Fibroblast of lung (primary cell): ENCODE data around the gene GOLGA5. TPM values are rescaled to one million over a fixed set of nuclear protein-coding genes. Genes with fewer than 3 reads are reported as not detected.

Experiments
- DNase-seq, 2 donors: peaks; one replicate each; pipeline versions ENCODE4 v3.0.0 to v3.0.0-alpha.2; 2010; ENCODE audit warnings: low read depth in 2 of 2
- H2AFZ ChIP-seq: 2 replicates; pipeline ENCODE4 v1.5.1; 2012; ENCODE audit warnings: low read length, control low read depth, inconsistent platforms
- H3K27ac ChIP-seq: 2 replicates; pipeline ENCODE4 v1.5.1; 2011; ENCODE audit warnings: low read length, control low read depth; ENCODE audit not compliant: insufficient read depth
- H3K27me3 ChIP-seq: 2 replicates; pipeline ENCODE4 v1.5.1; 2011; ENCODE audit warnings: mild to moderate bottlenecking, low read length; ENCODE audit not compliant: control insufficient read depth, insufficient read depth
- H3K36me3 ChIP-seq: 2 replicates; pipeline ENCODE4 v1.5.1; 2011; ENCODE audit warnings: low read length; ENCODE audit not compliant: control insufficient read depth, insufficient read depth
- H3K4me1 ChIP-seq: 2 replicates; pipeline ENCODE4 v1.5.1; 2011; ENCODE audit warnings: low read length; ENCODE audit not compliant: control insufficient read depth, insufficient read depth; ENCODE audit errors: extremely low read depth
- H3K4me2 ChIP-seq: 2 replicates; pipeline ENCODE4 v1.5.1; 2011; ENCODE audit warnings: low read length, control low read depth; ENCODE audit not compliant: insufficient read depth; ENCODE audit errors: extremely low read depth
- H3K4me3 ChIP-seq, 4 experiments: fragments of 200-600 bp in 1 of 4; sonication (generic) in 1 of 4; replicated peaks in 1 of 4; 2 replicates each; pipeline ENCODE4 v1.5.1; 2011 to 2016; ENCODE audit warnings: low read length in 4 of 4, low read depth in 3 of 4, mild to moderate bottlenecking in 3 of 4, control low read depth in 2 of 4, inconsistent platforms in 1 of 4, mixed read lengths in 1 of 4; ENCODE audit not compliant: insufficient read depth in 1 of 4; ENCODE audit errors: control extremely low read depth in 1 of 4
- H3K79me2 ChIP-seq: 2 replicates; pipeline ENCODE4 v1.5.1; 2012; ENCODE audit warnings: mild to moderate bottlenecking, low read length, inconsistent platforms; ENCODE audit not compliant: control insufficient read depth, insufficient read depth
- H3K9ac ChIP-seq: 2 replicates; pipeline ENCODE4 v1.5.1; 2011; ENCODE audit warnings: mild to moderate bottlenecking, low read length, control low read depth; ENCODE audit not compliant: insufficient read depth
- H3K9me3 ChIP-seq: 2 replicates; pipeline ENCODE4 v1.5.1; 2012; ENCODE audit warnings: low read depth, low read length; ENCODE audit not compliant: control insufficient read depth, insufficient read depth
- H4K20me1 ChIP-seq: 2 replicates; pipeline ENCODE4 v1.5.1; 2011; ENCODE audit warnings: low read length; ENCODE audit not compliant: control insufficient read depth, insufficient read depth; ENCODE audit errors: extremely low read depth
- EZH2 ChIP-seq: IDR thresholded peaks from 2 replicates; pipeline ENCODE4 v1.5.1; 2012; ENCODE audit warnings: low read length, control low read depth, mild to moderate bottlenecking; ENCODE audit errors: missing control alignments
- polyA plus RNA-seq, 2 donors: library from polyadenylated mRNA; depleted of rRNA in 1 of 2; stranded (reverse) in 1 of 2; unstranded in 1 of 2; fragments of >200 nt; gene quantifications; 2 replicates each; pipeline ENCODE4 v1.2.1, GENCODE V29; 2011 to 2012; ENCODE audit warnings: missing spikeins in 1 of 2
- total RNA-seq: library from RNA; depleted of rRNA; stranded (reverse); fragments of >200 nt; gene quantifications from 2 replicates; pipeline ENCODE4 v1.2.1, GENCODE V29; 2014
- TF ChIP-seq, protein P1 (sequence below), 2 donors: IDR thresholded peaks in 1 of 2; conservative IDR thresholded peaks in 1 of 2; 1 replicate in 1 of 2; 2 replicates in 1 of 2; pipeline ENCODE4 v1.5.1; 2011 to 2012; ENCODE audit warnings: low read length in 2 of 2, control low read depth in 1 of 2, inconsistent platforms in 1 of 2, low read depth in 1 of 2, mild to moderate bottlenecking in 1 of 2

The GOLGA5 gene
- total and polyA plus RNA-seq, 2 donors (not counting 1 experiment from before 2014, with no cell fraction given), result 46.9 to 71.1 TPM

- no peak for DNase-seq
- no peaks in the 10 kb centered on the region for H3K79me2 ChIP-seq
- no peaks in the 10 kb centered on the region for H3K27me3 ChIP-seq
These were observed 47.8 kb downstream of the GOLGA5 start for GRCh38 chr14:92841930-92842329.

DNA sequence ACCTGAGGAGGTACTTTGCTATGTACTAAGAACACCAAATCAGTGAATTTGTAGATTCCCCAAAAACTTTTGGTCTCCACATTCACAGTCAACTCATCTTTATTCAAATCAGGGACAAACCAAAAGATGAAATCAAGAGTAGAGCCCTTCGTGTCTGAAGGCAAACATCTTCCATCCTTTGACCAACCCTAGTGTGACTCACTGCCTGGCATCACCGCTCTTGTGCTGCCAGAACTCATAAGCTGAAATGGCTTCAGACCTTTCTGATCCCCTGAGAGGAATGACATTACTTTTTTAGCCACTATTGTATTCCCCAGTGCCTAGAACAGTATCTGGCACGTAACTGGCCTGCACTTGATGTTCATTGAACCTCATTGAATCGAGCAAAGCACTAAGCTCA is 50.1 kb downstream of the GOLGA5 start:
- Histone ChIP-seq H3K27me3 (no peaks in the 10 kb centered on the region), H3K79me2 (no peaks in the 10 kb centered on the region), H3K4me2 (no peak overlapping the region), H2AFZ (no peak overlapping the region), H3K9me3 (no peaks in the 10 kb centered on the region), H3K27ac (no peak overlapping the region), H3K4me1 (no peaks in the 10 kb centered on the region), H4K20me1 (no peaks in the 10 kb centered on the region), H3K36me3 (peaks cover 3% of the 10 kb centered on the region), H3K9ac (no peak overlapping the region), H3K4me3 (no peak overlapping the region)
- TF ChIP-seq EZH2, result no peak
- TF ChIP-seq, protein P1, sequence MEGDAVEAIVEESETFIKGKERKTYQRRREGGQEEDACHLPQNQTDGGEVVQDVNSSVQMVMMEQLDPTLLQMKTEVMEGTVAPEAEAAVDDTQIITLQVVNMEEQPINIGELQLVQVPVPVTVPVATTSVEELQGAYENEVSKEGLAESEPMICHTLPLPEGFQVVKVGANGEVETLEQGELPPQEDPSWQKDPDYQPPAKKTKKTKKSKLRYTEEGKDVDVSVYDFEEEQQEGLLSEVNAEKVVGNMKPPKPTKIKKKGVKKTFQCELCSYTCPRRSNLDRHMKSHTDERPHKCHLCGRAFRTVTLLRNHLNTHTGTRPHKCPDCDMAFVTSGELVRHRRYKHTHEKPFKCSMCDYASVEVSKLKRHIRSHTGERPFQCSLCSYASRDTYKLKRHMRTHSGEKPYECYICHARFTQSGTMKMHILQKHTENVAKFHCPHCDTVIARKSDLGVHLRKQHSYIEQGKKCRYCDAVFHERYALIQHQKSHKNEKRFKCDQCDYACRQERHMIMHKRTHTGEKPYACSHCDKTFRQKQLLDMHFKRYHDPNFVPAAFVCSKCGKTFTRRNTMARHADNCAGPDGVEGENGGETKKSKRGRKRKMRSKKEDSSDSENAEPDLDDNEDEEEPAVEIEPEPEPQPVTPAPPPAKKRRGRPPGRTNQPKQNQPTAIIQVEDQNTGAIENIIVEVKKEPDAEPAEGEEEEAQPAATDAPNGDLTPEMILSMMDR (conservative IDR thresholded peaks at IDR 0.05 in 1 of 2, IDR thresholded peaks at IDR 0.05 in 1 of 2; ENCODE audit: low read depth in 1 of 2, low read length in 2 of 2), result no peak
- peak in 1 of 2 donors; percentile 6 for DNase-seq

More at GRCh38 chr14:92841930-92842329, 47.8 kb downstream of the GOLGA5 start:
- Histone ChIP-seq H3K9ac (no peak overlapping the region), H2AFZ (no peak overlapping the region), H3K4me2 (no peak overlapping the region), H4K20me1 (peaks cover 2% of the 10 kb centered on the region), H3K4me1 (no peaks in the 10 kb centered on the region), H3K4me3 (no peak overlapping the region), H3K36me3 (peaks cover 3% of the 10 kb centered on the region), H3K27ac (no peak overlapping the region), H3K9me3 (no peaks in the 10 kb centered on the region)
- TF ChIP-seq, protein P1 (conservative IDR thresholded peaks at IDR 0.05 in 1 of 2, IDR thresholded peaks at IDR 0.05 in 1 of 2; ENCODE audit: low read depth in 1 of 2, low read length in 2 of 2), result no peak
- no peak for TF ChIP-seq EZH2

DNA sequence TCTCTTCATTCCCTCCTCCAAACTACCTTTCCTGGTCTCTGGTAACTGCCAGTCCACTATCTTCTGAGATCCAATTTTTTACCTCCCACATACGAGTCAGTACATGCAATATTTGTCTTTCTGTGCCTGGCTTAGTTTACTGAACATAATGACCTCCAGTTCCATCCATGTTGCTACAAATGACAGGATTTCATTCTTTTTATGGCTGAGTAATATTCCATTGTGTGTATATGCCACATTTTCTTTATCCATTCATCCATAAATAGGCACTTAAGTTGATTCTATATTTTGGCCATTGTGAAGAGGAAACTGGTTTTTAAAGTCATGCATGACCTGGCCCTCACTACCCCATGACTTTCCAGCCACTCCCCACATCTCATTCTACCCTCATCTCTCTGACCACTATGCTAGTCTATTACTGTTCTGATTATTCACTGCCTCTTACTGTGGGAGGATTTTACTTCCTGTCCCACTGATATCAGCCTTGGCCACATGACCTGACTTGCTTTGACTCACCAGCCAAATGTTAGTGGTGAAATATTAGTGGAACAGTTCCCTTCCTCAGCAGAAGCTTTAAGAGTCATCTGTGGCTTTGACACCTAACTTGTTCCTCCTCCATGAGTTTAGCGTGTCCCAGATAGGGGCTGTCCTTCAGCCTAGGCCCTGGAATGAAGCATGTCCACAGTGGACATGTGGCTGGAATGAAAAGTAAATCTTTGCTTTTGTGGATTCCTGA is 52.2 kb downstream of the GOLGA5 start:
- TF ChIP-seq, protein P1 (conservative IDR thresholded peaks at IDR 0.05 in 1 of 2, IDR thresholded peaks at IDR 0.05 in 1 of 2; ENCODE audit: low read depth in 1 of 2, low read length in 2 of 2), result no peak
- no peak for TF ChIP-seq EZH2
- peak; percentile 44 to 83 for DNase-seq
- no peak overlapping the region for H2AFZ ChIP-seq
- H3K9ac ChIP-seq, result no peak overlapping the region
- H3K27me3 ChIP-seq, result no peaks in the 10 kb centered on the region
- no peaks in the 10 kb centered on the region for H3K79me2 ChIP-seq
- H3K36me3 ChIP-seq, result no peaks in the 10 kb centered on the region
- H3K4me3 ChIP-seq, result no peak overlapping the region
- no peak overlapping the region for H3K27ac ChIP-seq
- no peaks in the 10 kb centered on the region for H3K9me3 ChIP-seq
- no peak overlapping the region for H3K4me2 ChIP-seq
- no peaks in the 10 kb centered on the region for H3K4me1 ChIP-seq
- H4K20me1 ChIP-seq, result no peaks in the 10 kb centered on the region
